Esophagus mucosa (tissue), 1 donor: Measurements from ENCODE around the gene KANK2. TPM values are rescaled to one million over a fixed set of nuclear protein-coding genes. Genes with fewer than 3 reads are reported as not detected.
"Not testable (repeated sequence)": the region's sequence is repeated elsewhere in the genome, so short reads cannot be mapped to it uniquely, and the experiment has no call there.

ENCODE experiments used
- ATAC-seq: fragments of 200-7000 bp; cut with Tn5 transposase; one replicate; pipeline ENCODE4 v1.9.1; 2020
- total RNA-seq: library from RNA; stranded (reverse); gene quantifications from one replicate; pipeline ENCODE4 v1.2.4, GENCODE V29; 2023
- donor health status: DM: yes; HTN: yes; CAD: no.

Gene KANK2
- total RNA-seq, 1 donor from 2014 or later, result 8.9 TPM

DNA sequence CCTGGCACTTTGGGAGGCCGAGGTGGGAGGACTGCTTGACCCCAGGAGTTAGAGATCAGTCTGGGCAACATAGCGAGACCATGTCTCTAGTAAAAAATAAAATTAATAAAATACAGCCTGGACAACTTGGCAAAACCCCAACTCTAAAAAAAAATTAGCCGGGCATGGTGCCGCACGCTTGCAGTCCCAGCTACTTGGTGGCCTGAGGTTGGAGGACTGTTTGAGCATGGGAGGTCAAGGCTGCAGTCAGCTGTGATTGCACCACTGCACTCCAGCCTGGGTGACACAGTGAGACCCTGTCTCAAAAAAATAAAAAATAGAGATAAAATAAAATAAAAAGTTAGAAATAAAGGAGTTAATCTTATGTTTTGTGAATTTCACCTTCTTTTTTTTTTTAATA lies 26.2 kb downstream of the KANK2 start:
- no peak for ATAC-seq

DNA sequence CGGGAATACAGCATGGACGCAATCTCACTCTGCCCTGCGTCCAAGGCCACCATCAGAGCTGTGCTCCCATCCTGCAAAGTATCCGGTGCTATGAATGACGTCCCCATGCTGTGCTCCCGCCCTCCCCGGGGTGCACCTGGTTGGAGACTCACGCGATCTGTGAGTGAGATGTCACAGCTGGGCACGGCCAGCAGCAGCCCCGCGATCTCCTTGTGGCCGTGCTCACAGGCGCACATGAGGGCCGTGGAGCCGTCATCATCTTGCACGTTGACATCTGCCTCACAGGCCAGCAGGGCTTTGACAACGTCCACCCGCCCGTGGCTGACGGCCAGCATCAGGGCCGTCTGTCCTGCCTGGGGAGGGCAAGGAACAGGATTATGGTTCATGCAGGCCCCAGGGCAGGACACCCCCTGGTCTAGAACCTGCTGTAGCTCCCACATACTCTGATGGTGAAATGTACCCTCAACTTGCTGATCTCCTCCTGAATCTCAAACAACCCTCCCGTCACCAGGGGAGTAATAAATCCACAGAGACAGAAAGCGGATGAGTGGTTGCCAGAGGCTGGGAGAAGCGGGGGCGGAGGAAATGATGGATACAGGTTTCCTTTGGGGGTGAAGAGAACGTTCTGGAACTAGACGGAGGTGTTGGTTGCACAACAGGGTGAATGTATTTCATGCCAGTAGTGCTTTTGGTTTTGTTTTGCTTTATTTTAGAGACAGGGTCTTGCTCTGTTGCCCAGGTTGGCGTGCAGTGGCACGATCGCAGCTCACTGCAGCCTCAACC lies 27.3 kb downstream of the KANK2 start:
- ATAC-seq, result no peak

DNA sequence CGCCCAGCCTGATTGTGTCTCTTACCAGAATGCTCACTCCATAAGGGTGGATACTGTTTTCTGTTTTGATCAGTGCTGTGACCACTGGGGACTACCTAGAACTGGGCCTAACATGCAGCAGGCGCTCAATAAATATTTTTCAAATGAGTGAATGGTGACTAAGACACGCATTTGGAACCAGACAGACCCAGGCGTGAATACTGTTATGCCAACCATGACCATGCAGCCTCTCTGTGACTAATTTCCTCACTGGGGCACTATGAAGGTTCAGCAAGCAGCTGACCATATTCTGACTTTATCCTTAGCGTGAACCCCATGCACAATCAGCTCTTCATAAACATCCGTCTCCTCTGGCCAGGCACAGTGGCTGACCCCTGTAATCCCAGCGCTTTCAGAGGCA lies 28.8 kb downstream of the KANK2 start:
- ATAC-seq, result peak; percentile 89

DNA sequence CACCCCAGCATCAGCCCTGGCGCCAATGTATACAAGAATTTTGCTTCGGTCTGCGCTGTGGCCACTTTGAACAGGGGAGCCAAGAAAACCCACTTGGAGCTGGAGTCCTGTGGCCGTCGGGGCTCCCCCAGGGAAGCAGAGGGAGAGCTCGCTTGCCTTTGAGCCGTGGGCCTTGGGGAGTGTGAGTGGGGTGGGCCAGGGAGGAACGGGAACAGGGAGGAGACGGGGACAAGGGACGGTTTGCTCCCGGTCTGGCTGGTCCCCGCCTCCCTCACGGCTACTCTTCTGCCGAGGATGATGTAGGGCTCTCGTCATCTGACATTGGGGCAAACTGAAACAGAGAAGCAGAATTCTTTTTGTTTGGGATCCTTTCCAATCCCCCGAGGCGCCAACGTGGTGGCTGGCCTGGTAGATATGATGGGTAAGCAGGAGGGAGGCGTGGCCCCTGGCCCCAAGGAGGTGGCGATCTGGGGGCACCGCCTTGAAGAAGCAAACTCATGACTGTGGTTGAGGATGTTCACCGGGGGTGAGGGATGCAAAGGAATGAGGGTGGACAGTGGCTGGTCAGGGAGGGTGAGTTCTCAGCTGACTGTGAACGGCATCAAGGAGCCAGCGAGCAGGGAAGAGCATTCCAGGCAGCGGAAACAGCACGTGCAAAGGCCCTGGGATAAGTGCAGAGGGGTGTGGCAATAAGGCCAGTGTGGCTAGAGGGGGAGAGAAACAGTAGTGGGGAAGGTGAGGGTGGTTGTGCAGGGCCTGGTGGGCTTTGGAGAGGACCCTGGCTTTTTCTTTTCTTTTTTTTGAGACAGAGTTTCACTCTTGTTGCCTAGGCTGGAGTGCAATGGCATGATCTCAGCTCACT lies 30.8 kb downstream of the KANK2 start:
- ATAC-seq, result no peak

DNA sequence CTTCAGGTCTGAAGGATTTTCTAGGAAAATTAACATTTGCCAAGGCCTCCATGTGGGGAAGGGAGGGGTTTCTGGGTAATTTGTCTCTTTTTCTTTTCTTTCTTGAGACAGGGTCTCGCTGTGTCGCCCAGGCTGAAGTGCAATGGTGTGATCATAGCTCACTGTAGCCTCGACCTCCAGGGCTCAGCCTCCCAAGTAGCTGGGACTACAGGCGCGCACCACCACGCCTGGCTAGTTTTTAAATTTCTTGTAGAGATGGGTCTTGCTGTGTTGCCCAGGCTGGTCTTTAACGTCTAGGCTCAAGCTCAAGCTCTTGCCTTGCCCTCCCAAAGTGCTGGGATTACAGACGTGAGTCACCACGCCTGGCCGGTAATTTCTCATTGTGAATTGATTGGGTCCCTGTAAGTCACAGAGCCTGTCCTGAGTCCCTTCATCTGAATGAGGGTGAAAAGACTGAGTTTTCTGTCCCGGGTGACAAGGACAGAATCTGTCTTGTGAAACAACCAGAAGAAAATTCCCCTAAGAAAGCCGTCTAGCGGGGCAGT lies 31.8 kb downstream of the KANK2 start:
- ATAC-seq, result no peak

GRCh38 chr19:11164879-11165406 lies 32.4 kb downstream of the KANK2 start:
- ATAC-seq, result no peak

DNA sequence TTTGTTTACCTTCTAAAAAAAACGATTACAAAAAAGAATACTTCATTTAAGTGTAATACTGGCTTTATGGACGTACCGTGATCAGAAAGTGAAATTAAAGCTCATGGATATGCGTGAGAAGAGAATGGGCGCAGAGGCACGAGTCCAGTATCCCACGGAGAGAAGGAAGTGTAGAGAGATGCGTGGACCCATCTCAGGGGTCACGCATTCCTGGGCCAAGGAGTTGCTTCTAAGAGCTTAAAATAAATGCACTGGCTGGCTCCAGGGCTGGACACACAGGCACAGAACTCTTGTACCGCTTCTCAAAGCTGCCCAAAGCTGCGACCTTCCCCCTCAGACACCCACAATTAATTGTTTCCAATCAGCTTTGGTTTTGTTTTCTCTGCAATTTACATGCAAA lies 33.0 kb downstream of the KANK2 start:
- ATAC-seq, result no peak

- ATAC-seq, result not testable (repeated sequence)
Measured at GRCh38 chr19:11160440-11160768, 36.9 kb downstream of the KANK2 start.

DNA sequence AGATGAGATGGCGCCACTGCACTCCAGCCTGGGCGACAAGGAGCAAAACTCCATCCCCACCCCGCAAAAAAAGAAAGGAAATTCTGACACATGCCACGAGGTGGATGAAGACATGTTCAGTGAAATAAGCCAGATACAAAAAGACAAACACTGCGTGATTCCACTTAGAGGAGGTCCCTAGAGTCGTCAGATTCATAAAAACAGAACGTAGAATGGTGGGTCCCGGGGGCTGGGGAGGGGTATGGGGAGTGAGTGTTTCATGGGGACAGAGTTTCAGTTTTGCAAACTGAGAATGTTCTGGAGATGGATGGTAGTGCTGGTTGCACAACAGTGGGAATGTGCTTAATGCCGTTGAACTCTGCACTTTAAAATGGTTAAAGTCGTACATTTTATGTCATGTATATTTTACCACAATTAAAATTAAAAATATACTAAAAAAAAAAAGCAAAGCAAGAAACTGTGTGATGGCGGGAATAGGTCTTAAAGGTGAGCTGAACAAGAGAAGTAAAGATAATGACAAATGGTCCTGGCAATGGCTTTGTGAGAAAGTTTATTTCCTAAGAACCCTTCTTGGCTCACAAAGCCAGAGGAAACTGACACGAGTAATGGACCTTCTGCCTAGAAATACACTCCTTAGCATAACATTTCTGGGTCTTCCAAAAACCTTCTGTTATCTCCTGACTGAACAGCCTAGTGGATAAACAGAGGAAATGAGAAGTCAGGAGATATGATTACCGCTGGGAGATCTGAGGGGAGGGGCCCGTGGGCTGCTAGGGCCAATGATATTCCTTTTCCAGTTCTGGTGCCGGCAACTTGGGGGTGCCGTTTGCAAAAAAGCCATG lies 37.5 kb downstream of the KANK2 start:
- ATAC-seq, result no peak

DNA sequence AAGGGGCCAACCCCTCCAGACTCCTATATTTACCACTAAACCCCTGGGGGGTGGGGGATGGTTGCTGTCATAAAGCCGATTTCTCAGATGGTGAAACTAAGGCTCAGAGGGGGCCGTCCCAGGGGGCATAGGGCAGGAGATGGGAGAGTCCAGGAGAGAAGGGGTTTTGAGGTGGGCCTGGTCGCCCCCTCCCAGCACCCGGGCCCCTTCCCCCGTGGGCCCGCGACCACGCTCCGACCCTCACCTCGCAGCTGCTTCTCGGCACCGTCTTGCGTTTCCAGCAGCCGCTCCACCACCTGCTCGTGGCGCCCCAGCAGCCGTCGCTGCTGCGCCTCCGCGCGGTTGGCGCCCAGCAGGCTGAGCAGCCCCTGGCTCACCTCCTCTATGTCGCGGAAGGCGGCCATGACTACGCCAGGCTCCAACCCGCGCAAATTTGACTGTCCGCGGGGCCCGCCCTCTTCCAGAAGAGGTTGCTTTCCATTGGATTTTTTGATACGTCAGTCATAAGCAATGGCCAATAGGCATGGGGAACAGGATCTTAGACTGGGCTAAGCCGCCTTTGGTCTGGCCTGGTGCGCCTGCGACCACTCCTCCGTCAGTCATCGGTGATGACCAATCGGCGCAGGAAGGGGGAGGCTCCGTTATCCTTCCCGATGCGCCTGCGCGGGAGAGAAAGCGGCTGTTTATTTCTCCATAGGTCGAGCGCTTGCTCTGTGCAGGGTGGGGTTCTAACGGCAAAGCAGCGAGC lies 41.8 kb downstream of the KANK2 start, which contains the start of gene SPC24:
Gene SPC24 (minus strand): TSS at position 410 of the 748 bp plus-strand sequence. CDS start 6 bp downstream, at position 404.
- ATAC-seq, result peak; percentile 96

- no peak for ATAC-seq
Measured at GRCh38 chr19:11154683-11155047, 42.7 kb downstream of the KANK2 start.

DNA sequence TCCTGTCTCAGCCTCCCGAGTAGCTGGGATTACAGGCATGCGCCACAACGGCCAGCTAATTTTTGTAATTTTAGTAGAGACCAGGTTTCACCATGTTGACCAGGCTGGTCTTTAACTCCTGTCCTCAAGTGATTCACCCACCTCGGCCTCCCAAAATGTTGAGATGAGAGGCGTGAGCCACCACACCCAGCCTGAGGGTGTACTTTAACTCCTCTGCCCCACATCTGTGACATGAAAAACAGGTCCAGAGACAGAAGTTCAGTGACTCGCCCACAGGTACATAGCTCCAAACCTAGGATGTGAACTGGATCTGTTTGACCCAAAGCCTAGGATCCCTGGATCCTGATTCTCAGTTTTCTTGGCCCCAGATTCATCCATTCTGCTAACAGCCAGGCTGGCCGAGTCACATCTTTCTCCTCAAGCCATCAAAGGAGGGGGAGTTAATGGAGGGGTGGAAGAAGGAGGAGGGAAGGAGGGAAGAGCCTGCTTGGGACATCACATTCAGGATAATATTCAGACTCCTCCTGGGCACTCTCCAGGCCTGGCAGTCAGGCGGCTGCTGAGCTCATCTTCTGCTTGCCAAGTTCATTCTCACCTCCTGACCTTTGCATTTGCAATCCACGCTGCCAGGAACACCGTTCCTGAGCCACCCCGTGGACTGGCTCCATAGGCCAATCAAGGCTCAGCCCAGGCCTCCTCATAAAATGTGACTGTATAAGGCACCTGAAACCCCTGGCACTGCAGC lies 44.9 kb downstream of the KANK2 start:
- ATAC-seq, result peak; percentile 28

DNA sequence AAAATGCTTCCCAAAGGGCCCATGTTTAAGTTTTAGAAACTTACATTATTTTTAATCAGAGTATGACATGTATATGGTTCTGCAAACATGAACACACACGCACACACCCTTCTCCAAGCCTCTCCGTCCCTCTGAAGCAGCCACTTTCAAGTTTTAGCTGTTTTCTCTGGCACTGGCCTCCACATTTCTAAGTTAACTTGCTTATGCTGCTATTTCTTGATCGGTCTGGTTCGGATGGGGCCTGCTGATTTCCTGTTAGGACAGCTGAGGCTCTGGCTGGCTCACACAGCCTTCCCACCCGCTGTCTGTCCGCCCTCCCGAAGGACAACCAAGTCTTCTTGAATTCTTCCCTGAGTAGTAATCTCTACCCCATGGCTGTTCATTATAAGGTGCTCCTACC lies 46.2 kb downstream of the KANK2 start:
- ATAC-seq, result no peak

- ATAC-seq, result no peak
Measured at GRCh38 chr19:11148001-11148400, 49.3 kb downstream of the KANK2 start.

GRCh38 chr19:11145536-11145924 lies 51.8 kb downstream of the KANK2 start:
- no peak for ATAC-seq

GRCh38 chr19:11142528-11143171 lies 54.7 kb downstream of the KANK2 start:
- peak; percentile 67 for ATAC-seq

- ATAC-seq, result no peak
Measured at GRCh38 chr19:11141937-11142527, 55.3 kb downstream of the KANK2 start.

DNA sequence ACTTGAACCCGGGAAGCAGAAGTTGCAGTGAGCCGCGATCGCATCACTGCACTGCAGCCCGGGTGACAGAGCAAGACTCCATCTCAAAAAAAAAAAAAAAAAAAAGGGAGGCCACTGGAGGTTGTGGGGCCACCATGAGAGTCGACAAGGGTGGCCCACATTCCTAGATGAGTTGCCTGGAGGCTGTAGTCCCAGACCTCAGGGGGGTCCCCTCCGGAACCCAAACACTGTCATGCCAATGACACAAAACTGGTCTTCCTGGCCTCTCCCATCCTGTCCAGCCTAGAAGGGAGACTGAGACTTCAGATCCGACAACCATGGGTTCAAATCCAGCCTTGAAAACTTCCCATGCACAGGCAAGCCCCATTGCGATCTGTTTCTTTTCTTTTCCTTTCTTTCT lies 56.4 kb downstream of the KANK2 start:
- ATAC-seq, result no peak

GRCh38 chr19:11140023-11140538 lies 57.3 kb downstream of the KANK2 start:
- ATAC-seq, result not testable (repeated sequence)
